ENCODE data around the gene POLL.

The POLL gene

GRCh38 chr10:101615525-101616116 lies 27.6 kb upstream of the POLL start:
- Histone ChIP-seq H3K27me3 (ENCODE audit: control insufficient read depth, low read length) (no peaks in the 10 kb centered on the region), H3F3A (ENCODE audit: control insufficient read depth, insufficient read depth) (peaks cover 13% of the 10 kb centered on the region), H3K4me2 (ENCODE audit: low read length) (no peak overlapping the region), H3K27ac (ENCODE audit: low read depth, low read length) (no peak overlapping the region), H3K36me3 (ENCODE audit: control insufficient read depth, low read length) (peaks cover 60% of the 10 kb centered on the region), H3K4me1 (ENCODE audit: control insufficient read depth, low read length) (peaks cover 40% of the 10 kb centered on the region), H3K9me2 (replicated peaks; ENCODE audit: control insufficient read depth, low read length) (no peaks in the 10 kb centered on the region), H4K20me1 (ENCODE audit: control insufficient read depth, insufficient read depth, low read depth, low read length) (peaks cover 5% of the 10 kb centered on the region), H3K79me2 (ENCODE audit: control insufficient read depth, low read length) (no peaks in the 10 kb centered on the region), H3K4me3 (ENCODE audit: low read length) (no peak overlapping the region), H3K9me3 (ENCODE audit: control insufficient read depth, insufficient read depth, low read length) (no peaks in the 10 kb centered on the region)
- no peak for TF ChIP-seq EZH2phosphoT487 (IDR thresholded peaks at IDR 0.05; ENCODE audit: borderline replicate concordance, low read length)
- TF ChIP-seq CTCF (IDR thresholded peaks at IDR 0.05; ENCODE audit: low read depth, low read length, poor library complexity, severe bottlenecking) = no peak

GRCh38 chr10:101614663-101615524 lies 26.8 kb upstream of the POLL start:
- Histone ChIP-seq H3K4me1 (ENCODE audit: control insufficient read depth, low read length) (peaks cover 34% of the 10 kb centered on the region), H3K9me2 (replicated peaks; ENCODE audit: control insufficient read depth, low read length) (no peaks in the 10 kb centered on the region), H3K9me3 (ENCODE audit: control insufficient read depth, insufficient read depth, low read length) (no peaks in the 10 kb centered on the region), H3F3A (ENCODE audit: control insufficient read depth, insufficient read depth) (peaks cover 13% of the 10 kb centered on the region), H4K20me1 (ENCODE audit: control insufficient read depth, insufficient read depth, low read depth, low read length) (peaks cover 5% of the 10 kb centered on the region), H3K27me3 (ENCODE audit: control insufficient read depth, low read length) (no peaks in the 10 kb centered on the region), H3K79me2 (ENCODE audit: control insufficient read depth, low read length) (no peaks in the 10 kb centered on the region), H3K27ac (ENCODE audit: low read depth, low read length) (no peak overlapping the region), H3K36me3 (ENCODE audit: control insufficient read depth, low read length) (peaks cover 57% of the 10 kb centered on the region), H3K4me2 (ENCODE audit: low read length) (no peak overlapping the region), H3K4me3 (ENCODE audit: low read length) (no peak overlapping the region)
- no peak for TF ChIP-seq CTCF (IDR thresholded peaks at IDR 0.05; ENCODE audit: low read depth, low read length, poor library complexity, severe bottlenecking)
- TF ChIP-seq EZH2phosphoT487 (IDR thresholded peaks at IDR 0.05; ENCODE audit: borderline replicate concordance, low read length) = no peak

DNA sequence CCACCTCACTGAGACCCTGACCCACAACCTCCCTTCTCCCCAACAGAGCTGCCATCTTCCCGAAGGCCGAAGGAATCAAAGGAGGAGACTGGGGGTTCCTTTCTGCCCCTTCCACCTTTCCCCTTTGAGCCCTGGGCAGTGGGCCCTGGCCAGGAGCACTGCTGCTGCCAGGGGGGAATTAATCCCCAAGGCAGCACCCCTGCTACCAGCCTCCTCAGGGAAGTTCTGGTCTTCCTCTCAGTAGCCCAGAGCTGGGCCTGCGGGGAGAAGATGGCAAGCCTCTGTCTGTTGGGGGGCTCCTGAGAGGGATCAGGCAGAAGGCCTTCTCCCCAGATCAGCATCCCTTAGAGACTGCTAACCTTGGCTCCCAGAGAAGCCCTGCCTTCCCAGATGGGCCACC lies 25.6 kb upstream of the POLL start:
- Histone ChIP-seq H3K36me3 (ENCODE audit: control insufficient read depth, low read length) (peaks cover 60% of the 10 kb centered on the region), H3K27ac (ENCODE audit: low read depth, low read length) (no peak overlapping the region), H3K27me3 (ENCODE audit: control insufficient read depth, low read length) (no peaks in the 10 kb centered on the region), H3K9me2 (replicated peaks; ENCODE audit: control insufficient read depth, low read length) (no peaks in the 10 kb centered on the region), H3F3A (ENCODE audit: control insufficient read depth, insufficient read depth) (peaks cover 13% of the 10 kb centered on the region), H4K20me1 (ENCODE audit: control insufficient read depth, insufficient read depth, low read depth, low read length) (peaks cover 5% of the 10 kb centered on the region), H3K4me2 (ENCODE audit: low read length) (no peak overlapping the region), H3K4me1 (ENCODE audit: control insufficient read depth, low read length) (peaks cover 22% of the 10 kb centered on the region), H3K9me3 (ENCODE audit: control insufficient read depth, insufficient read depth, low read length) (no peaks in the 10 kb centered on the region), H3K4me3 (ENCODE audit: low read length) (no peak overlapping the region), H3K79me2 (ENCODE audit: control insufficient read depth, low read length) (no peaks in the 10 kb centered on the region)
- TF ChIP-seq EZH2phosphoT487 (IDR thresholded peaks at IDR 0.05; ENCODE audit: borderline replicate concordance, low read length) (no peak), CTCF (IDR thresholded peaks at IDR 0.05; ENCODE audit: low read depth, low read length, poor library complexity, severe bottlenecking) (no peak)

Data from DOHH2 (cell line).